ENCODE data around the gene CCDC88C.

The CCDC88C gene

DNA sequence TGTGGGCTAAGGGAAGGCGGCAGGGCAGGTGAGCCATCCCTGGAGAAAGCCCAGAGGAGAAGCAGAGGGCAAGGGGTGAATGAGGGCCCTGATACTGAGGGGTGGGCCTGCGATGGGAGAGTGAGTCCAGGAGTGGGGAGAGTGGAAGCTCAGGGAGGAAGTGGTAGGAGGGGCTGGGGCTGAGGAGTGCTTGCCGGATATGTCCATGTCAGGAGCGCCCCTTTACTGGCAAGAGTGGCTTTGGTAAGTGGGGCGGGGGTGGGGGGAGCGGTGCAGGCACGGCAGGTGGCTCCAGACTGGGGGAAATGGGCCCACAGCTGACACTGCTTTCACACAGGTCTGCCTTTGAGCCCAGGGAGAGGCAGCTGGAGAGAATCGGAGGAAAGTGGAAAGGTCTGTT lies 86.8 kb downstream of the CCDC88C start:
- ChIA-PET CTCF (interaction anchor here (1.2 to 14.0 kb wide), 3 partner anchors 7 to 68 kb away, joined by 3 to 134 read pairs (median 6); no protein-coding TSS in a partner anchor), POLR2A (no interaction called here)
- DNase-seq (ENCODE audit: extremely low spot score) = no peak
- TF ChIP-seq, protein P1, sequence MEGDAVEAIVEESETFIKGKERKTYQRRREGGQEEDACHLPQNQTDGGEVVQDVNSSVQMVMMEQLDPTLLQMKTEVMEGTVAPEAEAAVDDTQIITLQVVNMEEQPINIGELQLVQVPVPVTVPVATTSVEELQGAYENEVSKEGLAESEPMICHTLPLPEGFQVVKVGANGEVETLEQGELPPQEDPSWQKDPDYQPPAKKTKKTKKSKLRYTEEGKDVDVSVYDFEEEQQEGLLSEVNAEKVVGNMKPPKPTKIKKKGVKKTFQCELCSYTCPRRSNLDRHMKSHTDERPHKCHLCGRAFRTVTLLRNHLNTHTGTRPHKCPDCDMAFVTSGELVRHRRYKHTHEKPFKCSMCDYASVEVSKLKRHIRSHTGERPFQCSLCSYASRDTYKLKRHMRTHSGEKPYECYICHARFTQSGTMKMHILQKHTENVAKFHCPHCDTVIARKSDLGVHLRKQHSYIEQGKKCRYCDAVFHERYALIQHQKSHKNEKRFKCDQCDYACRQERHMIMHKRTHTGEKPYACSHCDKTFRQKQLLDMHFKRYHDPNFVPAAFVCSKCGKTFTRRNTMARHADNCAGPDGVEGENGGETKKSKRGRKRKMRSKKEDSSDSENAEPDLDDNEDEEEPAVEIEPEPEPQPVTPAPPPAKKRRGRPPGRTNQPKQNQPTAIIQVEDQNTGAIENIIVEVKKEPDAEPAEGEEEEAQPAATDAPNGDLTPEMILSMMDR (IDR thresholded peaks at IDR 0.05; ENCODE audit: control extremely low read depth, extremely low read depth, low read depth, missing control alignments) = no peak

GRCh38 chr14:91330096-91330696 lies 87.4 kb downstream of the CCDC88C start:
- TF ChIP-seq, protein P1 (IDR thresholded peaks at IDR 0.05; ENCODE audit: control extremely low read depth, extremely low read depth, low read depth, missing control alignments) = no peak
- ChIA-PET CTCF (interaction anchor here (1.1 to 14.0 kb wide), 4 partner anchors 6 to 90 kb away, joined by 3 to 180 read pairs (median 69); partner anchors contain the start of gene CCDC88C), POLR2A (no interaction called here)
- no peak for DNase-seq (ENCODE audit: extremely low spot score)

DNA sequence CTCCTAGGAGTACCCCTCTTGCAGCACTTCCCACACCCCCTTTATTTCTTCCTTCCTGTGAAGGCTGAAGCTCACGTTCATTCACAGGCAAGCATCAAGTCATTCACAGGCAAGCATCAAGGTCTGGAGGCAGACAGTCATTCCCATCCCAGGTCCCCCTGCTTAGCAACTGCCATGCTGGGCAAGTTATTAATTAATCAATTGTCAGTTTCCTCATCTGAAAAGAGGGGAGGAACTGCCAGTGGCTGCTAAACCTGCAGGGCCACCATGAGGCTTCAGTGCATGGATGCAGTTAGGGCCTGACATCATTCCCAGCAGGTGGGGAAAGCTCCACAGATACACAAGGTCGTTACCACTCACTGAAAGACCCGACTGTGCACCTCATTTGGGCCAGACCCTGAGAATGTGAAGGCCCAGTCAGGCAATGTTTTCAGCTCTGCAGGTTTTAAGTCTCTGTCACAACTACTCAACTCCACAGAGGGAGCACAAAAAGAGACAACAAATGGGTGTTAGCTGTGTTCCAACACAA lies 88.1 kb downstream of the CCDC88C start:
- POLR2A ChIA-PET = no interaction called here
- CTCF ChIA-PET = interaction anchor here (1.1 to 8.1 kb wide), 4 partner anchors 20 to 98 kb away, joined by 3 to 180 read pairs (median 5); partner anchors contain the start of gene CCDC88C
- DNase-seq (ENCODE audit: extremely low spot score) = no peak
- TF ChIP-seq, protein P1 (IDR thresholded peaks at IDR 0.05; ENCODE audit: control extremely low read depth, extremely low read depth, low read depth, missing control alignments) = no peak

DNA sequence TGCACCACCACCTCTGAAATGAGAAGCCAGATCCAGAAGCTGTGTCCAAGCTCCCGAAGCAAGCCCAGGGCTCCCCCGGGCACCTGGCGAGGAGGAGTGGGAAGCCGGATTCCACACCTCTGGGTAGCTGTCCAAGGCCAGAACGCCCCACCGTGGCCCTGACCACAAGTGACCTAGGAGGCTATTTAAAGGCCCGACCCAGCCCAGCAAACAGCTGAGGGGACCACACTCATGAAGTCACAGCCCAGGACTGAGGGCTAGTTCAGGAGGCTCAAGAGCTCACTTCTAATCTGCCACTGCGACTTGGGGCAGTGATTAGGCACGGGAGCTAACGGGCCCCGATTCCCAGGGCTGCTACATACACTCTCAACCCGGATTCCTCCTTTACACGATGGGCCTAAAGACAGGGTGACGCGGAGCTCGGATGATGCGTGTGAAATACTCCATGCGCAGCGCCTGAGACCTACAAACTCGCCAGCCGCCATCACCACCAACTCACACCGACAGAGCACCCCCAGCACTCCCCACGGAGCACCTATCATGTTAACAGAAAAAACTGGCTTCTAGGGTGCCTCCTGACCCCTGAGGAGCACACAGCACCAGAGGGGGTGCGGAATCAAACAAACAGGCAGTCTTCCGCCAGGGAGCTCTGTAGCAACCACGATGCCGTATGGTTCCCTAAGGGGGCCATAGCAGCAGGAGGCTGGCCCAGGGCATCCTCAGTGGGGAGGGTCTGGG lies 89.1 kb downstream of the CCDC88C start:
- ChIA-PET CTCF (interaction anchor here (0.8 to 8.1 kb wide), 9 partner anchors 8 to 99 kb away, joined by 3 to 180 read pairs (median 4); partner anchors contain the start of gene CCDC88C), POLR2A (no interaction called here)
- TF ChIP-seq, protein P1 (IDR thresholded peaks at IDR 0.05; ENCODE audit: control extremely low read depth, extremely low read depth, low read depth, missing control alignments) = no peak
- no peak for DNase-seq (ENCODE audit: extremely low spot score)

DNA sequence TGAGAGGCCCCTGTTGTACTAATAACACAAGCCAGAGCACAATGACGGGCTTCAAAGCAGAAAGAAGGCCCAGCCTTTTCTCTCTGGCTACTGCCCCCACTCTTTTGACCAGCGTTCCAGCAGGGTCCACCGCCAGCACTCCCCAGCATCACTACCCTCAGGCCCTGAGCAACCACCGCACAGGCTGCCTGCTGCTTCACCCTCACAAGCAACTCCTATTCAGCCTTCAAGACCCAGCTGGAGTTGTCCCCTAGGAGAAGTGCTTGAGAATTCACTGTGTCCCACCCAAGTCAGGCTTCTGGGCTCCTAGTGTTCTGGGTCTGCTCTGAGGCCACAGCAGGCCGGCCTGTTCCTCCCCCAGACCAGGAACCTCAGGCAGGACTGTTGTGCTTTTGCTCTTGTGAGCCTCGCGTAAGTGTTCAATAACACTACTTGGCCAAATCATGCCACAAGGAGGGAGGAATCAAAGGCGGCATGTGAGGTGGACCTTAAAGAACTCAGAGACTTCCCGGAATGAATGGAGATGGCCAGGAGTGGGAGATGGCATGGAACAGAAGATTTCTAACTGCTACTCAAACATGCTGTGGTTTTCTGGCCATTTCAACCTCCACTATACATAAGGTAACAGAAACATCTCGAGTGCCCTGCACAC lies 89.8 kb downstream of the CCDC88C start:
- DNase-seq (ENCODE audit: extremely low spot score) = no peak

More for the DNA sequence above, 89.8 kb downstream of the CCDC88C start:
- ChIA-PET POLR2A (no interaction called here), CTCF (interaction anchor here (0.7 to 8.1 kb wide), 11 partner anchors 8 to 100 kb away, joined by 3 to 180 read pairs (median 4); partner anchors contain the start of gene CCDC88C)
- TF ChIP-seq, protein P1 (IDR thresholded peaks at IDR 0.05; ENCODE audit: control extremely low read depth, extremely low read depth, low read depth, missing control alignments) = no peak
